LNCaP clone FGC (cell line): ENCODE measurements around the gene HIGD1B.

ENCODE experiments used
- DNase-seq: peaks from one replicate; pipeline ENCODE4 v3.0.0-alpha.2; 2011; ENCODE audit warnings: low read depth
- H3K4me3 ChIP-seq: 2 replicates; pipeline ENCODE4 v1.5.1; 2011; ENCODE audit warnings: mild to moderate bottlenecking, low read depth, low read length, control low read depth
- CTCF ChIP-seq: IDR thresholded peaks from 2 replicates; pipeline ENCODE4 v1.5.1; 2012; ENCODE audit warnings: mild to moderate bottlenecking; ENCODE audit not compliant: control insufficient read depth, insufficient read depth; ENCODE audit errors: extremely low read depth

HIGD1B gene

GRCh38 chr17:44840936-44841335 lies 6.7 kb upstream of the HIGD1B start:
- TF ChIP-seq CTCF: no peak
- no peak overlapping the region for H3K4me3 ChIP-seq
- DNase-seq: no peak

- no peak overlapping the region for H3K4me3 ChIP-seq
- no peak for TF ChIP-seq CTCF
- no peak for DNase-seq
These were observed 4.9 kb upstream of the HIGD1B start for GRCh38 chr17:44842748-44843147.

GRCh38 chr17:44844390-44844830 lies 3.3 kb upstream of the HIGD1B start:
- H3K4me3 ChIP-seq: no peak overlapping the region
- TF ChIP-seq CTCF: no peak
- no peak for DNase-seq

- no peak for TF ChIP-seq CTCF
- no peak overlapping the region for H3K4me3 ChIP-seq
- DNase-seq: no peak
These were observed 1.5 kb upstream of the HIGD1B start for GRCh38 chr17:44846206-44846605.

- no peak overlapping the region for H3K4me3 ChIP-seq
- TF ChIP-seq CTCF: no peak
- no peak for DNase-seq
These were observed 643 bp downstream of the HIGD1B start for GRCh38 chr17:44848257-44848795.

- no peak overlapping the region for H3K4me3 ChIP-seq
- TF ChIP-seq CTCF: no peak
- no peak for DNase-seq
These were observed 1.3 kb downstream of the HIGD1B start for GRCh38 chr17:44848961-44849489.

GRCh38 chr17:44850025-44850424 lies 2.3 kb downstream of the HIGD1B start:
- DNase-seq: no peak
- no peak for TF ChIP-seq CTCF
- no peak overlapping the region for H3K4me3 ChIP-seq
